Stimulated activated CD4-positive, alpha-beta T cell treated with anti-CD3 and anti-CD28 coated beads, Interleukin-4, amount 100 ng/mL, for 24 hours (primary cell): Measurements from ENCODE around the gene CATSPERB.
"Not testable (repeated sequence)": the region's sequence is repeated elsewhere in the genome, so short reads cannot be mapped to it uniquely, and the experiment has no call there.

Source experiments
- DNase-seq: peaks from one replicate; pipeline ENCODE4 v3.0.0-alpha.2; 2020

Gene CATSPERB

GRCh38 chr14:91667101-91667500 lies 64.8 kb downstream of the CATSPERB start:
- not testable (repeated sequence) for DNase-seq

DNA sequence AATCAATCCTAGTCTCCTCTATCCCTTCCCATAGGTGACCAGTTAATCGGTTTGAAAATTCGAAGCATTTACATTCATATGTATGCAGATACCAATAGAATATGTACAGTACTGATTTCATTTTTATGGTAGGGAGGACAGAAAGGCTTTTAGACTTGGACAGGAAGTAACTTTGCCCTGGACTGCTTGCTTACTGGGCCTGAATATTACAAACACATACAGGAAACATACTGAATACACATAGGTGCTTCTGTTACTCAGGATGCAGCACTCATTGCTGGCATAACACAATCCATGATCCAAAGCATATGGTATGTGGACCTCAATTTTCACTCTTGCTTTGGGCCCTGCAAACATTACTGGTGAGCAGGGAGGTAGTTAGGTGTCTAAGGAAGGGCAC lies 71.1 kb downstream of the CATSPERB start:
- no peak for DNase-seq

DNA sequence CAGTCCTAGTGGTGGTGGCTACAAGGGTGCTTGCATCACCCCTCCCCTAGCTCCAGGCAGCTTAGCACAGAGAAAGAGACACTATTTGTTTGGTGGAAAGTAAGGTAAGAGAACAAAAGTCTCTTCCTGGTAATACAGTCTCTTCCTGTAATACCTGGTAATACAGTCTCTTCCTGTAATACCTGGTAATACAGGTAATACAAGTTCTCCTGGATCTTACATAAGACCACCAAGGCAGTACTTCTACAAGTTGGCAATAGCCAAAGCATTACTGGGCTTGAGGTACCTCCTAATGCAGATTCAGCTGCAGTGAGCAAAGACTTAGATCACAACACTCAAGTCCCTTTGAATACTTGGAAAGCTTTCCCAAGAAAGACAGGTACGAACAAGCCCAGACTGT lies 77.0 kb downstream of the CATSPERB start:
- no peak for DNase-seq

DNA sequence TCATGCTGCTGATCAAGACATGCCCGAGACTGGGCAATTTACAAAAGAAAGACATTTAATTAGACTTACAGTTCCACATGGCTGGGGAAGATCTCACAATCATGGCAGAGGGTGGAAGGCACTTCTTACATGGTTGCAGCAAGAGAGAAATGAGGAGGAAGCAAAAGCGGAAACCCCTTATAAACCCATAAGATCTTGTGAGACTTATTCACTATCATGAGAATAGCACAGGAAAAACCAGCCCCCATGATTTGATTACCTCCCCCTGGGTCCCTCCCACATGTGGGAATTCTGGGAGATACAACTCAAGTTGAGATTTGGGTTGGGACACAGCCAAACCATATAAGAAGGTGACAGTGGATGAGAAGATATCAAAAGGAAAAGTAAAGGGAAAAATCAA lies 78.4 kb downstream of the CATSPERB start:
- no peak for DNase-seq

GRCh38 chr14:91649930-91650329 lies 82.0 kb downstream of the CATSPERB start:
- no peak for DNase-seq

GRCh38 chr14:91647856-91648255 lies 84.0 kb downstream of the CATSPERB start:
- DNase-seq = no peak

- no peak for DNase-seq
Measured at GRCh38 chr14:91636604-91637003, 95.3 kb downstream of the CATSPERB start.

- DNase-seq = no peak
Measured at GRCh38 chr14:91624757-91625156, 107.1 kb downstream of the CATSPERB start.

DNA sequence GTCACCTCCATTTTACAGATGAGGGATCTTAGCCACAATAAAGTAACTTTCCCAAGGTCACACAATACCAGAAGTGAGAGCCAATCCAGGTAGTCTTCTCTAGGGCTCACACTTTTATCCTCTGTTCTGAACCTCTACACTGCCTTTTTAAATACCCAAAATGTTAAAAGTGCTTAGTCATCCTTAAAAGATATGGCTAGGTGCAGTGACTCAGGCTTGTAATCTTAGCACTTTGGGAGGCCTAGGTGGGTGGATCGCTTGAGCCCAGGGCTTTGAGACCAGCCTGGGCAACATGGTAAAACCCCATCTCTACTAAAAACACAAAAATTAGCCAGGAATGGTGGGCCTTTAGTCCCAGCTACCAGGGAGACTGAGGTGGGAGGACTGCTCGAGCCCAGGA lies 117.7 kb downstream of the CATSPERB start:
- DNase-seq = no peak

DNA sequence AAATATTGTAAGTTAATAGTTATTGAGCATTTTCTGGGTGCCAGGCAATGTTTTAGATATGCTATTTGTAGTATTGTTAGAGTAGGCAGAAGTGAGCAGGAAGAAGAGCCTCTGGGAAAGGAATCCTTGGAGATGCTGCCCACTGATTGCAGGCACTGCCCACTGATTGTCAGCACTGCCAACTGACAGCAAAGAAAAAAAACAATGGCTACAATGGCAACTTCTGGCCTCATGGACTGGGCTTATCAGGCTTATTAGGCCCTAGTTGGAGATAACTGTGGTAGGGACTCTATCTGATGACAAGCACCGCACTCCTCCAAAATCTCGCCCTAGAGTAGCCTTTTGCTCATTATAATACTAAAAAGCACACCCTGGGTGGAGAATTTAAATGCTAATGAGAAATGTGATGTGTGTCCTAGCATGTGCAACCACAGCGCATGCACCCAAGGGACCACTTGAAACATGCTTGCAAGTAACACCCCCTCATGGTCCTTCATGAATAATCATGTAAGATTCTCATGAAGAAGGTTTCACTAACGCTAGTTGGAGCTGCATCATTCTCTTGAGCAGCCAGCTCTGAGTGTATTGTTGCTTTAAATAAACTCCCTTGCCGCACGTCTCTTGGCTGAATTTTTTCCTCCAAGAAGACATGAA lies 118.3 kb downstream of the CATSPERB start:
- no peak for DNase-seq

DNA sequence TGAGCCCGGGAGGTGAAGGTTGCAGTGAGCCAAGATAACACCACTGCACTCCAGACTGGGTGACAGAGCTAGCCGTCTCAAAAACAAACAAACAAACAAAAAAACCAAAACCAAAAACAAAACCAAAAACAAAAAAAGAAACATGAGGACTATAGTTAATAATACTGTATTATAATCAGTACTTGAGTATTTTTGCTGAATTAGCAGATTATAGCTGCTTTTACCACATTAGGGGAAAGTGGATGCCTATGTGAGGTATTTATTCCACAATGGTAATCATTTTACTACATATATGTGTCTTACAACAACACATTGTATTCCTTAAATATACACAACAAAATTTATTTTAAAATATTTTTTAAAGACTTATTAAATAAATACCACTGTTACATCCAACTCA lies 120.4 kb downstream of the CATSPERB start:
- DNase-seq = no peak

DNA sequence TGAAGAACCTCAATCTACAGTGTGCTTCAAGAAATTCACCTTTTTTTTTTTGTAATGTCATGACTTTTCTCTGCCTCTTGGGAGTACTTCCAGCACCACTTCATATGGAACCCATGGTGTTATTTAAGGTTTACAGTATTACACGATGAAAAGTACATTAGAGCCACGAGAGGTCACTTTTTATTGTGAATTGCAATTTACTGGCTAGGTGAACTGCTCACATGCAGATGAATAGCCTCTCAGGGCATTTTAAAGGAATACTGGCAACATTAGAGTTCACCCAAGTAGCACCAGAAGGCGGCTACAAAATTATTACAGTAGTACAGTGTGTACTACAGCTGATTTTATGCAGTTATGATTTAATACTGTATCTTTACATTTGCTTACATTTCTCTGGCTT lies 122.7 kb downstream of the CATSPERB start:
- no peak for DNase-seq

DNA sequence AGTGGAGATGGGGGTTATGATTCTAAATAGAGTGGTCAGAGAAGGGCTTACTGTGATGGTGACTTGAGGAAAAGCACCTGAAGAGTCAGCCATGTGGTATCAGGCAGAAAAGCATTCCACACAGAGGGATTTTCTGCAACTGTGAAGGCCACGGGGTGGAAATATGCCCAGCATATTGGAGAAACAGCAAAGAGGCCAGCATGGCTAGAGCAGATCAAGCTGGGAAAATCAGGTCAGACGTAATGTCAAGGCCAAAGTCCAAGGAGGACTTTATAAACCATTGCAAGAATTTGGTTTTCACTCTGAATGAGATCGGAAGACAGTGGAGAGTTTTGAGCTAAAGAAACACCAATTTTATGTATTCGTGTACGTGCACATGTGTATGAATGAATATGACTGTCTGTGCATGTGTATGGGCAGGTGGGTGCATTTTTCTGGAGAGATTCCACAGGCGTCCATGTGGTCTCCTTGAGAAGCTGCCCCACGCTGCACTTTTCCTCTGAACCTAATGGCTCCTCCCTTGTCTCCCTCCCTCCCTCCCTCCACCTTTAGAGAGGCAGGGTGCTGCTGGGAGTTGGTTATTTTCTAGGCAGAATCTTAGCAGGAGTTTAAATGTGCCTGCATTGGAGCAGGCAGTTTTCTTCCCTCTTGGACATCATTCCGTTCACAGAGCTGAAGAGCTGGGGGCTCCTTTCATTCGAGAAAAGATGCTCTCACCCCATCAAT lies 124.4 kb downstream of the CATSPERB start:
- DNase-seq = no peak

DNA sequence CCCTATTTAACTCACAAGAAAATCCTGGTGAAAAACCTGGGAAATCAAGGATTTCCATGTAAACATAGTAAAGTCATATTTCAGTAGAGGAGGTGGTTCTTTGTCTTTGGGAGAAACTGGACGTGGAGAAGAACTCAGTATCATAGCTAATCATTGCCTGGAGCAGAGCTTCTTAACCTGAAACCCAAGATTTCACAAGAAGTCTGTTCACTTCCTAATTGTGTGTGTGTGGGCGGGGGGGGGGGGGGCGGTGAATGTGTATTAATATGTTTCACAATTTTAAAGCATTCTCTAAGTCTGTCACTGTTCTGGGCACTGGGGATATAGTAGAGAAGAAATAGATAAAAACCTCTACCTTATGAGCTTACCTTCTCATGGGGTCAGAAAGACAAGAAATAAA lies 125.0 kb downstream of the CATSPERB start:
- DNase-seq = no peak

DNA sequence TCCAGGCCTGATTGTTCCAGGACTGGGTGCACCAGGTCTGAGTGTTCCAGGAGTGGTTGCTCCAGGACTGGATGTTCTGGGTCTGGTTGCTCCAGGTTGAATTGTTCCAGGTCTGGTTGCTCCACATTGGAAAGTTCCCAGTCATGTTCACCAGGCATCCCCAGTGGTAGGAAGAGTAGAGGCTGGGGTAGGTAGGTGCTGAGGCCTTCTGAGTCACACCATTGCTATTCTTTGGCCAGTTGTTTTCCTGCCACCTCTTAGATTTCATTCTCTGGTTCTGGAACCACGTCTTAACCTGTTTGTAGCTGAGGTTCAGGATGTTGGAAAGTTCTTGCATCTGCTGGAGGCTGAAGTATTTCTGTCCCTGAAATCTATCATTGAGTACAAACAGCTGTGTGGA lies 127.3 kb downstream of the CATSPERB start:
- not testable (repeated sequence) for DNase-seq

DNA sequence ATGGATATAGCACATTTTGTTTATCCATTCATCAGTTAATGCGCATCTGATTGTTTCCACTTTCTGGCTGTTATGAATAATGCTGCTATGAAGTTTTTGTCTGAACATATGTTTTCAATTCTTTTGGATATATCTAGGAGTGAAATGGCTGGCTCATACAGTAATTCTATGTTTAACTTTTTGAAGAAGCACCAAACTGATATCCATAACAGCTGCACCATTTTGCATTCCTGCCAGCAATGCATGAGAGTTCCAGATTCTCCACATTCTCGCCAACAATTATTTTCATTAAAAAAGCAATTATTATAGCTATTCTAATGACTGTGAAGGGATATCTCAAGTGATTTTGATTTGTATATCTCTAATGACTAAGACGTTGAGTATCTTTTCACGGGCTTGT lies 131.9 kb downstream of the CATSPERB start:
- no peak for DNase-seq

DNA sequence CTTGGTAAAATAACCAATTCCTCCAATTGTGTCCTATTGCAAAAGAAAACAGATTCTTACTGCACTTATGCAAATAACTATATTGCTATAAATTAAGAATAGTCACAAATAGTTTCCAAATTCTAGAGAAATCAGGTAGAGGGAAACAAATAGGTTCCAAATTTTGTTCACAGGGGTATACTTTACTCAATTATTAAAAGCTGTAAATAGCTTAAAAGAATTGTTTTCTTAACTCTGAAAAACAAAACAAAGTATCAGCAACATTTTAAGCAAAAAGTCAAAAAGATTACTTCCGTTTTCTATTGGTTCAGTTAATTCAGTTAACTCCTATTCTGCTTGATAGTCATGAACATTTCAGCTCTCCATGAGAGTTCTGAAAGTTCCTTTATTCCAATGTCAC lies 136.2 kb downstream of the CATSPERB start:
- no peak for DNase-seq

DNA sequence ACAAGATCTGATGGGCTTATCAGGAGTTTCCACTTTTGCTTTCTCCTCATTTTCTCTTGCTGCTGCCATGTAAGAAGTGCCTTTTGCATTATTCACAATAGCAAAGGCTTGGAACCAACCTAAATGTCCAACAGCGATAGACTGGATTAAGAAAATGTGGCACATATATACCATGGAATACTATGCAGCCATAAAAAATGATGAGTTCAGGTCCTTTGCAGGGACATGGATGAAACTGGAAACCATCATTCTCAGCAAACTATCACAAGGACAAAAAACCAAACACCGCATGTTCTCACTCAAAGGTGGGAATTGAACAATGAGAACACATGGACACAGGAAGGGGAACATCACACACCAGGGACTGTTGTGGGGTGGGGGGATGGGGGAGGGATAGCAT lies 137.9 kb downstream of the CATSPERB start:
- DNase-seq = not testable (repeated sequence)

GRCh38 chr14:91586410-91586809 lies 145.5 kb downstream of the CATSPERB start:
- no peak for DNase-seq

GRCh38 chr14:91585856-91586255 lies 146.0 kb downstream of the CATSPERB start:
- no peak for DNase-seq

DNA sequence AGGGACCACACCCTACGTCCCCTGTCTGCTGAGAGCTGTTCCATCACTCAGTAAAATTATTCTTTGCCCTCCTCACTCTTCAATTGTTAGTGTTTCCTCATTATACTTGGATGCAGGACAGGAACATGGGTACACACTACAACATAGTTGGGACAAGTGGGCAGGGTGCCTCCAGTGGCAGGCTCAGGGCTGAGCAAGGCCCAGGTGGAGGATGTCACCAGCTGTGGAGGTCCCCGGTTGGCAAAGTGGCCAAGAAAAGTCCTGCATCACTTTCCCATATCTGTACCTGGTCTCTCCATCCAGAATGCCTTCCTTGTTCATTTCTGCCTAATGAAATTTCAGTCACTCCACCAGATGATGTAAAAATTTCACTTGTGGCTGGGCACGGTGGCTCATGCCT lies 149.1 kb downstream of the CATSPERB start:
- no peak for DNase-seq

GRCh38 chr14:91580876-91581577 lies 150.9 kb downstream of the CATSPERB start:
- no peak for DNase-seq

GRCh38 chr14:91577632-91578233 lies 154.2 kb downstream of the CATSPERB start:
- no peak for DNase-seq
